ENCODE data around the gene CLMP.

GRCh38 chr11:123143921-123144320 lies 51.1 kb downstream of the CLMP start:
- TF ChIP-seq POLR2A (IDR thresholded peaks at IDR 0.05; ENCODE audit: low read depth) = no peak
- no peak for TF ChIP-seq CTCF (IDR thresholded peaks at IDR 0.05)
- no peak for TF ChIP-seq POLR2AphosphoS5 (IDR thresholded peaks at IDR 0.05)

All from esophagus muscularis mucosa (tissue), 3 donors.